Smooth muscle cell (in vitro differentiated cells): ENCODE measurements around the gene ARNT2. TPM values are rescaled to one million over a fixed set of nuclear protein-coding genes. Genes with fewer than 3 reads are reported as not detected.

Source experiments
- DNase-seq: peaks from one replicate; lab custom pipeline; 2025; ENCODE audit not compliant: unreplicated experiment; lab: John Stamatoyannopoulos, UW
- H2AFZ ChIP-seq: fragments of 200-600 bp; sonication (generic); 2 replicates; pipeline ENCODE4 v1.6.0; 2016; ENCODE audit warnings: antibody characterized with exemption, low read depth, mild to moderate bottlenecking
- H3F3A ChIP-seq: fragments of 200-600 bp; sonication (generic); 2 replicates; pipeline ENCODE4 v1.6.0; 2017; ENCODE audit warnings: antibody characterized with exemption, low read depth
- H3K27ac ChIP-seq: fragments of 200-600 bp; sonication (generic); 2 replicates; pipeline ENCODE4 v1.5.1; 2016; ENCODE audit warnings: low read depth, mild to moderate bottlenecking
- H3K27me3 ChIP-seq: fragments of 200-600 bp; sonication (generic); 2 replicates; pipeline ENCODE4 v1.6.1; 2016; ENCODE audit warnings: low read depth, mild to moderate bottlenecking
- H3K36me3 ChIP-seq: fragments of 200-600 bp; sonication (generic); 2 replicates; pipeline ENCODE4 v1.5.1; 2016; ENCODE audit warnings: low read depth
- H3K4me1 ChIP-seq: fragments of 200-600 bp; sonication (generic); 2 replicates; pipeline ENCODE4 v1.5.1; 2016; ENCODE audit warnings: low read depth
- H3K4me2 ChIP-seq: fragments of 200-600 bp; sonication (generic); 2 replicates; pipeline ENCODE4 v1.6.0; 2016; ENCODE audit warnings: mild to moderate bottlenecking
- H3K4me3 ChIP-seq: fragments of 200-600 bp; sonication (generic); 2 replicates; pipeline ENCODE4 v1.5.1; 2016; ENCODE audit warnings: mild to moderate bottlenecking
- H3K79me2 ChIP-seq: fragments of 200-600 bp; sonication (generic); 2 replicates; pipeline ENCODE4 v1.6.0; 2016; ENCODE audit warnings: low read depth, mild to moderate bottlenecking
- H3K9ac ChIP-seq: fragments of 200-600 bp; sonication (generic); 2 replicates; pipeline ENCODE4 v1.6.0; 2016; ENCODE audit warnings: low read depth
- H3K9me3 ChIP-seq: fragments of 200-600 bp; sonication (generic); replicated peaks from 2 replicates; pipeline ENCODE4 v1.5.1; 2016; ENCODE audit warnings: low read depth
- H4K20me1 ChIP-seq: fragments of 200-600 bp; sonication (generic); 2 replicates; pipeline ENCODE4 v1.6.0; 2016; ENCODE audit warnings: low read depth
- CTCF ChIP-seq: fragments of 200-600 bp; sonication (generic); IDR thresholded peaks from 2 replicates; pipeline ENCODE4 v1.5.1; 2017; ENCODE audit warnings: borderline replicate concordance, mild to moderate bottlenecking, antibody characterized with exemption; ENCODE audit not compliant: insufficient read depth, poor library complexity, severe bottlenecking
- WGBS: methylation state at CpG from one replicate; pipeline ENCODE4 v1.1.7; 2016; ENCODE audit warnings: low lambda C conversion rate; 5-methylcytosine and 5-hydroxymethylcytosine counted together
- polyA plus RNA-seq: library from polyadenylated mRNA; unstranded; fragments of >200 nt; fragmentation: Nextera tagmentation; extraction: Ambion mirVana; gene quantifications from 2 replicates; pipeline ENCODE4 v1.2.1, GENCODE V29; 2016
- total RNA-seq: library from RNA; depleted of rRNA; stranded (reverse); fragments of >200 nt; gene quantifications from 2 replicates; pipeline ENCODE4 v1.2.3, GENCODE V29; 2014

The ARNT2 gene
- total and polyA plus RNA-seq, 2 experiments from 2014 or later = 0.55 to 2.8 TPM

- Histone ChIP-seq H4K20me1 (no peaks in the 10 kb centered on the region), H3K36me3 (no peaks in the 10 kb centered on the region), H3K79me2 (no peaks in the 10 kb centered on the region), H3K4me3 (no peak overlapping the region), H3K27ac (no peak overlapping the region), H3K4me2 (no peak overlapping the region), H3K27me3 (no peaks in the 10 kb centered on the region), H3K4me1 (peaks cover 3% of the 10 kb centered on the region), H3F3A (no peaks in the 10 kb centered on the region), H2AFZ (no peak overlapping the region), H3K9ac (no peak overlapping the region), H3K9me3 (no peaks in the 10 kb centered on the region)
- TF ChIP-seq CTCF = no peak
- no peak for DNase-seq
- WGBS = 90% methylated on average over 5 of the region's 5 CpGs
Observed at GRCh38 chr15:80485370-80486164, 81.4 kb downstream of the ARNT2 start.

- H3K27me3 ChIP-seq = no peaks in the 10 kb centered on the region
- no peaks in the 10 kb centered on the region for H3K36me3 ChIP-seq
- no peak for TF ChIP-seq CTCF
- peak overlapping the region; percentile 13 for H3K9ac ChIP-seq
- peak overlapping the region; percentile 78 for H3K27ac ChIP-seq
- peak overlapping the region; percentile 60 for H3K4me2 ChIP-seq
- H3K79me2 ChIP-seq = no peaks in the 10 kb centered on the region
- H3K4me1 ChIP-seq = peaks cover 3% of the 10 kb centered on the region
- DNase-seq = no peak
- WGBS = 49% methylated on average over 4 of the region's 4 CpGs
- H3K9me3 ChIP-seq = no peaks in the 10 kb centered on the region
- H2AFZ ChIP-seq = no peak overlapping the region
- no peaks in the 10 kb centered on the region for H4K20me1 ChIP-seq
- H3K4me3 ChIP-seq = no peak overlapping the region
- H3F3A ChIP-seq = no peaks in the 10 kb centered on the region
Observed at GRCh38 chr15:80487839-80488390, 83.7 kb downstream of the ARNT2 start.

DNA sequence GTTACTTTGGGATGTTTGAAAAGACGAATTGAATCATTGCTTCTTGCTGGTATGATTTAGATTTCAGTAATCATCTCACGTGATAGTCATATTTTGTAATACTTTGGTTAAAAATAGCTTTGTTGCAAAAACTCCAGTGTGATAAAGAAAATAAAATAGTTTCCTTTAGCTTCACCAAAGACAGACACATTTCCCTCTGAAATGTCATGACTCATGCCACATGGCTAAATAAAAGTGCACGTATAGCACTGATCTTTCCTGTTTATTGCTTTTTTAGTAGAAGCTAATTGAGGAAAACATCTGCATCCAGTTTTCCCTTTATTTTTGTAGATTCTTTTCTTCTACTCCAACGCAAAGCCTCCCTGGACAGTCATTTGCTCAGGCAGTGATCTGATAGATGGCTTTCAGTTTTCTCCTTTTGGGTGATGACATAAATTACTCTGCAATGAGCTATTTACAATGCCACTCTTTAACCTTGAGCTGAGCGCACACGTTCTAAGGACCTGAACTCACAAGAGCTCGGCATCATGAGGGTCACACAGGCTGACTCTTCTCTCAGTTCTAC is 84.9 kb downstream of the ARNT2 start:
- Histone ChIP-seq H3K27me3 (no peaks in the 10 kb centered on the region), H3K27ac (peak overlapping the region; percentile 78), H3K4me1 (peaks cover 6% of the 10 kb centered on the region), H3K4me2 (peak overlapping the region; percentile 60), H3K4me3 (no peak overlapping the region), H4K20me1 (no peaks in the 10 kb centered on the region), H3K9ac (no peak overlapping the region), H3K79me2 (no peaks in the 10 kb centered on the region), H3F3A (no peaks in the 10 kb centered on the region), H2AFZ (no peak overlapping the region), H3K9me3 (no peaks in the 10 kb centered on the region), H3K36me3 (no peaks in the 10 kb centered on the region)
- DNase-seq = no peak
- 40% methylated on average over 7 of the region's 7 CpGs for WGBS
- TF ChIP-seq CTCF = no peak
